Stomach (tissue), 4 donors: ENCODE data around the gene GNG14.

Experiments used
- CTCF ChIP-seq, 7 experiments: fragments of 450-650 bp in 4 of 7; fragments of 200-600 bp in 3 of 7; sonication (generic) in 3 of 7; IDR thresholded peaks; one replicate each; pipeline ENCODE4 v1.5.1; 2016 to 2019; ENCODE audit warnings: antibody characterized with exemption in 7 of 7, control low read depth in 2 of 7, mild to moderate bottlenecking in 1 of 7
- EP300 ChIP-seq: sonication (generic); formaldehyde crosslinking; IDR thresholded peaks from one replicate; pipeline ENCODE4 v1.6.1; 2017; ENCODE audit warnings: antibody characterized with exemption
- POLR2A ChIP-seq, 4 donors: fragments of 450-650 bp; IDR thresholded peaks; one replicate each; pipeline ENCODE4 v1.6.1; 2016; ENCODE audit warnings: antibody characterized with exemption in 4 of 4, control low read depth in 2 of 4, mild to moderate bottlenecking in 1 of 4, moderate library complexity in 1 of 4
- POLR2AphosphoS5 ChIP-seq, 3 donors: sonication (generic); formaldehyde crosslinking; IDR thresholded peaks; one replicate each; pipeline ENCODE4 v1.6.1; 2016; ENCODE audit warnings: antibody characterized with exemption in 3 of 3

- TF ChIP-seq CTCF (IDR thresholded peaks at IDR 0.05) (no peak), EP300 (no peak), POLR2AphosphoS5 (IDR thresholded peaks at IDR 0.05) (no peak), POLR2A (IDR thresholded peaks at IDR 0.05) (no peak)
Observed at GRCh38 chr19:12698138-12698537, 10.3 kb downstream of the GNG14 start.
